A673 (cell line): ENCODE measurements around the gene HDAC3. TPM values are rescaled to one million over a fixed set of nuclear protein-coding genes. Genes with fewer than 3 reads are reported as not detected.

ENCODE experiments used
- BruUV-seq: library from RNA; stranded (reverse); fragments of 400-500 nt; replicated peaks from 2 replicates; lab custom pipeline; 2021; lab: Mats Ljungman, UMichigan
- CTCF ChIA-PET: fragments of 300-600 bp; sonication (Branson Sonifier 250); formaldehyde crosslinking; loops from one replicate; lab custom pipeline; 2022; ENCODE audit warnings: antibody characterized with exemption; lab: Charles Lee
- POLR2A ChIA-PET: fragments of 300-600 bp; sonication (Branson Sonifier 250); formaldehyde crosslinking; loops from one replicate; lab custom pipeline; 2022; ENCODE audit warnings: antibody characterized with exemption; ENCODE audit not compliant: low non-redundant PET; lab: Charles Lee
- DNase-seq: peaks from one replicate; pipeline ENCODE4 v3.0.0-alpha.2; 2015; ENCODE audit warnings: low spot score
- H3K27ac ChIP-seq: fragments of 200-600 bp; sonication (generic); 2 replicates; pipeline ENCODE4 v1.5.1; 2016; ENCODE audit warnings: mixed run types, low read depth, mild to moderate bottlenecking, mixed read lengths, antibody characterized with exemption, low read length; ENCODE audit not compliant: poor library complexity, severe bottlenecking
- H3K27me3 ChIP-seq: fragments of 200-600 bp; sonication (generic); replicated peaks from 2 replicates; pipeline ENCODE4 v1.6.1; 2017; ENCODE audit warnings: mixed run types, low read depth, mild to moderate bottlenecking, mixed read lengths, antibody characterized with exemption, low read length; ENCODE audit not compliant: insufficient read depth, poor library complexity
- H3K36me3 ChIP-seq: fragments of 200-600 bp; sonication (generic); 2 replicates; pipeline ENCODE4 v1.6.1; 2016; ENCODE audit warnings: mixed run types, mild to moderate bottlenecking, mixed read lengths, antibody characterized with exemption, low read length; ENCODE audit not compliant: insufficient read depth, poor library complexity, severe bottlenecking
- H3K4me1 ChIP-seq: fragments of 200-600 bp; sonication (generic); 2 replicates; pipeline ENCODE4 v1.6.1; 2017; ENCODE audit warnings: mixed run types, mild to moderate bottlenecking, mixed read lengths, antibody characterized with exemption, low read length; ENCODE audit not compliant: insufficient read depth, poor library complexity, severe bottlenecking
- H3K4me3 ChIP-seq: fragments of 200-600 bp; sonication (generic); 2 replicates; pipeline ENCODE4 v1.5.1; 2016; ENCODE audit warnings: low read depth, mixed run types, mild to moderate bottlenecking, mixed read lengths, low read length; ENCODE audit not compliant: poor library complexity, severe bottlenecking
- H3K9me3 ChIP-seq: fragments of 200-600 bp; sonication (generic); 2 replicates; pipeline ENCODE4 v1.6.1; 2016; ENCODE audit warnings: mixed run types, low read depth, mild to moderate bottlenecking, mixed read lengths, antibody characterized with exemption, low read length; ENCODE audit not compliant: poor library complexity, severe bottlenecking
- EZH2 ChIP-seq: fragments of 200-600 bp; sonication (generic); IDR thresholded peaks from 2 replicates; pipeline ENCODE4 v1.6.1; 2017; ENCODE audit warnings: borderline replicate concordance, low read depth, mild to moderate bottlenecking, mixed read lengths, antibody characterized with exemption, low read length; ENCODE audit not compliant: poor library complexity, severe bottlenecking
- intact Hi-C: fragments of 100-400 bp; cut with micrococcal nuclease; formaldehyde crosslinking; loops from one replicate; pipeline ENCODE4 v1.10.0; 2022; ENCODE audit not compliant: unreplicated experiment
- total RNA-seq: library from RNA; stranded (reverse); gene quantifications from 2 replicates; pipeline ENCODE4 v1.2.3, GENCODE V29; 2021
- TF ChIP-seq, protein P1 (sequence below): fragments of 300-800, 200-600 bp; sonication (generic); conservative IDR thresholded peaks from 2 replicates; pipeline ENCODE4 v1.5.1; 2017; ENCODE audit warnings: low read depth, mild to moderate bottlenecking, antibody characterized with exemption, low read length, moderate library complexity, mixed read lengths

HDAC3 gene
- total RNA-seq, 1 experiment from 2014 or later: 93.1 TPM

- no TSS peak for BruUV-seq
- Histone ChIP-seq H3K4me3 (no peak overlapping the region), H3K9me3 (no peaks in the 10 kb centered on the region), H3K27ac (no peak overlapping the region), H3K4me1 (peaks cover 9% of the 10 kb centered on the region), H3K27me3 (no peaks in the 10 kb centered on the region), H3K36me3 (peaks cover 20% of the 10 kb centered on the region)
- POLR2A ChIA-PET: no interaction called here
- TF ChIP-seq, protein P1, sequence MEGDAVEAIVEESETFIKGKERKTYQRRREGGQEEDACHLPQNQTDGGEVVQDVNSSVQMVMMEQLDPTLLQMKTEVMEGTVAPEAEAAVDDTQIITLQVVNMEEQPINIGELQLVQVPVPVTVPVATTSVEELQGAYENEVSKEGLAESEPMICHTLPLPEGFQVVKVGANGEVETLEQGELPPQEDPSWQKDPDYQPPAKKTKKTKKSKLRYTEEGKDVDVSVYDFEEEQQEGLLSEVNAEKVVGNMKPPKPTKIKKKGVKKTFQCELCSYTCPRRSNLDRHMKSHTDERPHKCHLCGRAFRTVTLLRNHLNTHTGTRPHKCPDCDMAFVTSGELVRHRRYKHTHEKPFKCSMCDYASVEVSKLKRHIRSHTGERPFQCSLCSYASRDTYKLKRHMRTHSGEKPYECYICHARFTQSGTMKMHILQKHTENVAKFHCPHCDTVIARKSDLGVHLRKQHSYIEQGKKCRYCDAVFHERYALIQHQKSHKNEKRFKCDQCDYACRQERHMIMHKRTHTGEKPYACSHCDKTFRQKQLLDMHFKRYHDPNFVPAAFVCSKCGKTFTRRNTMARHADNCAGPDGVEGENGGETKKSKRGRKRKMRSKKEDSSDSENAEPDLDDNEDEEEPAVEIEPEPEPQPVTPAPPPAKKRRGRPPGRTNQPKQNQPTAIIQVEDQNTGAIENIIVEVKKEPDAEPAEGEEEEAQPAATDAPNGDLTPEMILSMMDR: no peak
- intact Hi-C loops: no loop called here
- no peak for DNase-seq
- CTCF ChIA-PET: no interaction called here
Observed at GRCh38 chr5:141634720-141635119, 1.9 kb downstream of the HDAC3 start.

- no peaks in the 10 kb centered on the region for H3K27me3 ChIP-seq
- peaks cover 25% of the 10 kb centered on the region for H3K36me3 ChIP-seq
- H3K27ac ChIP-seq: no peak overlapping the region
- TF ChIP-seq EZH2: no peak
- TF ChIP-seq, protein P1: no peak
- intact Hi-C loops: no loop called here
- H3K4me1 ChIP-seq: peaks cover 9% of the 10 kb centered on the region
- POLR2A ChIA-PET: no interaction called here
- no TSS peak for BruUV-seq
- CTCF ChIA-PET: no interaction called here
- DNase-seq: no peak
- H3K9me3 ChIP-seq: no peaks in the 10 kb centered on the region
- H3K4me3 ChIP-seq: no peak overlapping the region
Observed at GRCh38 chr5:141633871-141634561, 2.6 kb downstream of the HDAC3 start.

GRCh38 chr5:141632650-141633049, 4.0 kb downstream of the HDAC3 start:
- TF ChIP-seq, protein P1: no peak
- TF ChIP-seq EZH2: no peak
- ChIA-PET POLR2A (no interaction called here), CTCF (interaction anchor here (0.8 kb wide), 1 partner anchor 13 kb away, joined by 4 read pairs; no protein-coding TSS in a partner anchor)
- Histone ChIP-seq H3K4me3 (no peak overlapping the region), H3K36me3 (peaks cover 35% of the 10 kb centered on the region), H3K9me3 (no peaks in the 10 kb centered on the region), H3K27me3 (no peaks in the 10 kb centered on the region), H3K4me1 (peaks cover 9% of the 10 kb centered on the region), H3K27ac (no peak overlapping the region)
- intact Hi-C loops: no loop called here
- BruUV-seq: no TSS peak
- DNase-seq: no peak
